SK-N-SH (cell line): ENCODE data around the gene CENPS. TPM values are rescaled to one million over a fixed set of nuclear protein-coding genes. Genes with fewer than 3 reads are reported as not detected.
"Not testable (repeated sequence)": the region's sequence is repeated elsewhere in the genome, so short reads cannot be mapped to it uniquely, and the experiment has no call there.

Experiments
- CTCF ChIA-PET: fragments of 300-600, 350-600 bp; formaldehyde crosslinking; extraction: SDS; loops from one replicate; lab custom pipeline; 2021; lab: Yijun Ruan, JAX
- POLR2A ChIA-PET: fragments of 350-600 bp; sonication (Branson Sonifier 250); formaldehyde crosslinking; extraction: SDS; loops from one replicate; lab custom pipeline; 2020; ENCODE audit warnings: antibody characterized with exemption, inconsistent platforms; lab: Yijun Ruan, JAX
- DNase-seq: peaks from one replicate; pipeline ENCODE4 v3.0.0; 2012
- H2AFZ ChIP-seq: fragments of 200-600 bp; sonication (generic); 2 replicates; pipeline ENCODE4 v1.8.1; 2016; ENCODE audit warnings: antibody characterized with exemption, mild to moderate bottlenecking, low read depth
- H3F3A ChIP-seq: fragments of 200-600 bp; sonication (generic); replicated peaks from 2 replicates; pipeline ENCODE3; 2016; ENCODE audit warnings: antibody characterized with exemption, mild to moderate bottlenecking; ENCODE audit not compliant: insufficient read depth
- H3K27ac ChIP-seq, 2 experiments: fragments of 200-500 bp in 1 of 2; fragments of 200-600 bp in 1 of 2; sonication (Bioruptor generic) in 1 of 2; sonication (generic), shearing (Covaris generic) in 1 of 2; 2 replicates each; pipeline versions ENCODE4 v1.5.1 to v1.6.1; 2014 to 2016; ENCODE audit warnings: low read depth in 2 of 2, inconsistent platforms in 1 of 2, low read length in 1 of 2, mild to moderate bottlenecking in 1 of 2, mixed read lengths in 1 of 2
- H3K27me3 ChIP-seq: fragments of 200-600 bp; sonication (generic), shearing (Covaris generic); 2 replicates; pipeline ENCODE4 v1.6.1; 2016; ENCODE audit warnings: mixed run types; ENCODE audit not compliant: insufficient read depth
- H3K36me3 ChIP-seq, 2 experiments: fragments of 200-500 bp in 1 of 2; fragments of 200-600 bp in 1 of 2; sonication (Bioruptor generic) in 1 of 2; sonication (generic) in 1 of 2; replicated peaks in 1 of 2; 2 replicates each; pipeline versions ENCODE3 to v1.5.1; 2014 to 2016; ENCODE audit warnings: low read length in 1 of 2, mild to moderate bottlenecking in 1 of 2; ENCODE audit not compliant: insufficient read depth in 2 of 2, control insufficient read depth in 1 of 2
- H3K4me1 ChIP-seq, 2 experiments: fragments of 200-500 bp in 1 of 2; fragments of 200-600 bp in 1 of 2; sonication (Bioruptor generic) in 1 of 2; sonication (generic), shearing (Covaris generic) in 1 of 2; 2 replicates each; pipeline versions ENCODE4 v1.5.1 to v1.6.1; 2014 to 2016; ENCODE audit warnings: low read depth in 1 of 2, low read length in 1 of 2, mixed run types in 1 of 2; ENCODE audit not compliant: insufficient read depth in 2 of 2, control insufficient read depth in 1 of 2
- H3K4me2 ChIP-seq: fragments of 200-600 bp; sonication (generic), shearing (Covaris generic); 2 replicates; pipeline ENCODE4 v1.6.1; 2017; ENCODE audit warnings: mixed run types
- H3K4me3 ChIP-seq, 2 experiments: fragments of 200-500 bp in 1 of 2; fragments of 200-600 bp in 1 of 2; sonication (Bioruptor generic) in 1 of 2; sonication (generic), shearing (Covaris generic) in 1 of 2; 2 replicates each; pipeline versions ENCODE4 v1.5.1 to v1.8.1; 2014 to 2016; ENCODE audit warnings: low read depth in 2 of 2, inconsistent platforms in 1 of 2, low read length in 1 of 2, mild to moderate bottlenecking in 1 of 2, mixed read lengths in 1 of 2, moderate library complexity in 1 of 2
- H3K79me2 ChIP-seq: fragments of 200-600 bp; sonication (generic); 2 replicates; pipeline ENCODE4 v1.8.1; 2017; ENCODE audit warnings: mild to moderate bottlenecking; ENCODE audit not compliant: insufficient read depth
- H3K9ac ChIP-seq: fragments of 200-600 bp; sonication (generic); 2 replicates; pipeline ENCODE4 v1.6.1; 2017; ENCODE audit warnings: mixed run types
- H3K9me2 ChIP-seq: fragments of 200-600 bp; sonication (generic); 2 replicates; pipeline ENCODE4 v1.6.1; 2017; ENCODE audit warnings: mixed run types
- H3K9me3 ChIP-seq: fragments of 200-600 bp; sonication (generic); 2 replicates; pipeline ENCODE4 v1.6.1; 2017; ENCODE audit warnings: mixed run types, mild to moderate bottlenecking, moderate library complexity
- H4K20me1 ChIP-seq: fragments of 200-600 bp; sonication (generic); 2 replicates; pipeline ENCODE4 v1.6.1; 2017; ENCODE audit warnings: mild to moderate bottlenecking, mixed run types; ENCODE audit not compliant: insufficient read depth
- FOXM1 ChIP-seq: IDR thresholded peaks from 2 replicates; pipeline ENCODE4 v1.4.0; 2012; ENCODE audit warnings: low read depth, mild to moderate bottlenecking
- IRF3 ChIP-seq: fragments of 150-350 bp; IDR thresholded peaks from 2 replicates; pipeline ENCODE4 v1.6.1; 2016; ENCODE audit warnings: mild to moderate bottlenecking, low read depth, low read length
- MEF2A ChIP-seq: IDR thresholded peaks from 2 replicates; pipeline ENCODE4 v1.4.0; 2012; ENCODE audit warnings: low read depth, borderline replicate concordance
- MXI1 ChIP-seq: IDR thresholded peaks from 2 replicates; pipeline ENCODE4 v1.6.1; 2012; ENCODE audit warnings: mild to moderate bottlenecking, low read depth, low read length, improper control_type of control experiment
- NFIC ChIP-seq: IDR thresholded peaks from 2 replicates; pipeline ENCODE4 v1.4.0; 2012; ENCODE audit warnings: borderline replicate concordance
- NRF1 ChIP-seq: IDR thresholded peaks from 2 replicates; pipeline ENCODE4 v1.6.1; 2012; ENCODE audit warnings: low read depth, mild to moderate bottlenecking, low read length
- RAD21 ChIP-seq: IDR thresholded peaks from 2 replicates; pipeline ENCODE4 v1.6.1; 2012; ENCODE audit warnings: mild to moderate bottlenecking, low read length
- RFX5 ChIP-seq: IDR thresholded peaks from 2 replicates; pipeline ENCODE4 v1.6.1; 2012; ENCODE audit warnings: mild to moderate bottlenecking, improper control_type of control experiment, low read length
- TAF1 ChIP-seq: IDR thresholded peaks from 2 replicates; pipeline ENCODE4 v1.6.1; 2012; ENCODE audit warnings: low read depth, mild to moderate bottlenecking, low read length, moderate library complexity, borderline replicate concordance
- TCF12 ChIP-seq: IDR thresholded peaks from 2 replicates; pipeline ENCODE4 v1.4.0; 2012
- TEAD4 ChIP-seq: IDR thresholded peaks from 2 replicates; pipeline ENCODE4 v1.4.0; 2012; ENCODE audit warnings: mild to moderate bottlenecking, borderline replicate concordance; ENCODE audit not compliant: insufficient read depth
- USF1 ChIP-seq: IDR thresholded peaks from 2 replicates; pipeline ENCODE4 v1.4.0; 2012; ENCODE audit warnings: low read depth, borderline replicate concordance
- WGBS: methylation state at CpG from one replicate; pipeline ENCODE4 v1.1.6; 2017; ENCODE audit warnings: low lambda C conversion rate; 5-methylcytosine and 5-hydroxymethylcytosine counted together
- polyA plus RNA-seq, 3 experiments: library from polyadenylated mRNA; depleted of rRNA; stranded (reverse); fragments of >200 nt; gene quantifications; 2 replicates each; pipeline ENCODE4 v1.2.3, GENCODE V29; 2012

The CENPS gene
- polyA plus RNA-seq, 1 of the 3 experiments (the other 2 are of a cell fraction): 20.0 TPM

GRCh38 chr1:10424034-10424433 lies 6.2 kb upstream of the CENPS start:
- peaks cover 7% of the 10 kb centered on the region for H3F3A ChIP-seq
- no peak overlapping the region for H3K4me3 ChIP-seq
- WGBS: 69% methylated on average over 9 of the region's 9 CpGs
- peak; percentile 44 for DNase-seq
- H3K27ac ChIP-seq: no peak overlapping the region
- no peaks in the 10 kb centered on the region for H3K9me3 ChIP-seq
- H3K9me2 ChIP-seq: no peaks in the 10 kb centered on the region
- ChIA-PET CTCF (interaction anchor here (1.0 to 4.1 kb wide), 3 partner anchors 17 to 71 kb away, joined by 3 to 20 read pairs (median 15); no protein-coding TSS in a partner anchor), POLR2A (no interaction called here)
- H3K4me2 ChIP-seq: no peak overlapping the region
- H3K4me1 ChIP-seq: peaks cover 0 to 4% of the 10 kb centered on the region in 2 experiments; a peak in 1 of 4 replicates
- no peaks in the 10 kb centered on the region for H3K79me2 ChIP-seq
- TF ChIP-seq MEF2A (no peak), RFX5 (no peak), TAF1 (no peak), USF1 (no peak), FOXM1 (no peak), MXI1 (no peak), RAD21 (no peak), NFIC (no peak)
- H3K27me3 ChIP-seq: no peaks in the 10 kb centered on the region
- no peaks in the 10 kb centered on the region for H4K20me1 ChIP-seq
- no peak overlapping the region for H2AFZ ChIP-seq
- peaks cover 15% of the 10 kb centered on the region in 2 experiments for H3K36me3 ChIP-seq
- H3K9ac ChIP-seq: no peak overlapping the region

- POLR2A ChIA-PET: no interaction called here
- H2AFZ ChIP-seq: no peak overlapping the region
- no peak overlapping the region for H3K9ac ChIP-seq
- 82% methylated on average over 8 of the region's 8 CpGs for WGBS
- CTCF ChIA-PET: interaction anchor here (2.3 to 4.1 kb wide), 2 partner anchors 47 to 70 kb away, joined by 15 to 20 read pairs; no protein-coding TSS in a partner anchor
- no peak overlapping the region for H3K27ac ChIP-seq
- H3F3A ChIP-seq: peaks cover 7% of the 10 kb centered on the region
- no peaks in the 10 kb centered on the region for H3K27me3 ChIP-seq
- H3K4me1 ChIP-seq: peaks cover 0 to 4% of the 10 kb centered on the region in 2 experiments; a peak in 1 of 4 replicates
- H3K79me2 ChIP-seq: no peaks in the 10 kb centered on the region
- H3K9me2 ChIP-seq: no peaks in the 10 kb centered on the region
- no peak overlapping the region for H3K4me3 ChIP-seq
- peaks cover 10 to 11% of the 10 kb centered on the region in 2 experiments for H3K36me3 ChIP-seq
- no peaks in the 10 kb centered on the region for H3K9me3 ChIP-seq
- DNase-seq: no peak
- no peaks in the 10 kb centered on the region for H4K20me1 ChIP-seq
- no peak overlapping the region for H3K4me2 ChIP-seq
- TF ChIP-seq TCF12 (no peak), IRF3 (no peak), TEAD4 (no peak), NRF1 (no peak)
Observed at GRCh38 chr1:10424651-10425050, 5.6 kb upstream of the CENPS start.

- ChIA-PET POLR2A (interaction anchor here (1.1 kb wide), 1 partner anchor 27 kb away, joined by 3 read pairs; the partner anchor contains the start of gene PGD), CTCF (interaction anchor here (1.5 to 4.1 kb wide), 3 partner anchors 49 to 641 kb away, joined by 4 to 20 read pairs (median 15); no protein-coding TSS in a partner anchor)
- H3K79me2 ChIP-seq, H3K9ac ChIP-seq, H3K4me3 ChIP-seq, H4K20me1 ChIP-seq, H3K36me3 ChIP-seq, H3F3A ChIP-seq, DNase-seq, H3K4me1 ChIP-seq, H2AFZ ChIP-seq, H3K27me3 ChIP-seq, H3K4me2 ChIP-seq, H3K9me2 ChIP-seq, H3K9me3 ChIP-seq, H3K27ac ChIP-seq: not testable (repeated sequence)
- 93% methylated on average over 9 of the region's 21 CpGs for WGBS
Observed at GRCh38 chr1:10425826-10426534, 4.3 kb upstream of the CENPS start.

GRCh38 chr1:10426535-10426848 lies 3.7 kb upstream of the CENPS start:
- H3K9ac ChIP-seq, H3F3A ChIP-seq, H3K79me2 ChIP-seq, H3K9me2 ChIP-seq, H4K20me1 ChIP-seq, H3K4me3 ChIP-seq, DNase-seq, POLR2A ChIA-PET, H3K36me3 ChIP-seq, H3K27ac ChIP-seq, H2AFZ ChIP-seq, H3K9me3 ChIP-seq, H3K4me2 ChIP-seq, H3K27me3 ChIP-seq: not testable (repeated sequence)
- peaks cover 3 to 13% of the 10 kb centered on the region in 2 experiments; a peak in 1 of 4 replicates for H3K4me1 ChIP-seq
- CTCF ChIA-PET: interaction anchor here (1.5 to 4.1 kb wide), 2 partner anchors 49 to 642 kb away, joined by 4 to 20 read pairs; no protein-coding TSS in a partner anchor
- no CpG with 5 or more reads among the region's 21 CpGs for WGBS
